ENCODE results near the gene HOXB3. TPM values are rescaled to one million over a fixed set of nuclear protein-coding genes. Genes with fewer than 3 reads are reported as not detected.
"Not testable (repeated sequence)": the region's sequence is repeated elsewhere in the genome, so short reads cannot be mapped to it uniquely, and the experiment has no call there.

The HOXB3 gene
- total and polyA plus RNA-seq, 12 donors = 2.3 to 28.8 (median 8.8) TPM

DNA sequence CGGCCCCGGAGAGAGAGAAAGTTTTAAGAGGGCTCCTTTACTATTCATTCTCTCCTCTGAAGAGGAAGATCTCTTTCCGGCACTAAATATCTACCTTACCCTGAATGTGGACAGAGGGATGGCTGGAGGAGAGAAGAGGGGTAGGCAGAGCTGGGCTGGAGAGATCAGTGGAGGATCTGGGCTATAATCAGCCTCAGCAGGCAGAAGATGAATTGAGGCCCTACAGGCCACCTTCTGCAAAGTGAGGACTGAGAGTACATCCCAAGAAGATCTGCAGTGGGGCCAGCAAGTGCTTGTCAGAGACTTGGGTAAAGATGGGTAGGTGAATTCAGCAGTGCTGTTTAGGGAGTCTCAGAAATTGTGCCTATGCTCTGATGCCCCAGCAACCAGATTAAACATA, 52.7 kb downstream of the HOXB3 start:
- intact Hi-C loops (cut with DNase I) = no loop called here
- Histone ChIP-seq H3K36me3 (replicated peaks in 1 of 2) (no peaks in the 10 kb centered on the region), H3K4me1 (replicated peaks in 1 of 2) (peaks cover 3 to 5% of the 10 kb centered on the region in 2 donors), H3K4me3 (no peak overlapping the region), H3K9me3 (replicated peaks in 1 of 3) (no peaks in the 10 kb centered on the region), H3K27ac (no peak overlapping the region), H3K27me3 (no peaks in the 10 kb centered on the region)
- no peak for TF ChIP-seq POLR2A (IDR thresholded peaks at IDR 0.05)
- TF ChIP-seq, protein P1, sequence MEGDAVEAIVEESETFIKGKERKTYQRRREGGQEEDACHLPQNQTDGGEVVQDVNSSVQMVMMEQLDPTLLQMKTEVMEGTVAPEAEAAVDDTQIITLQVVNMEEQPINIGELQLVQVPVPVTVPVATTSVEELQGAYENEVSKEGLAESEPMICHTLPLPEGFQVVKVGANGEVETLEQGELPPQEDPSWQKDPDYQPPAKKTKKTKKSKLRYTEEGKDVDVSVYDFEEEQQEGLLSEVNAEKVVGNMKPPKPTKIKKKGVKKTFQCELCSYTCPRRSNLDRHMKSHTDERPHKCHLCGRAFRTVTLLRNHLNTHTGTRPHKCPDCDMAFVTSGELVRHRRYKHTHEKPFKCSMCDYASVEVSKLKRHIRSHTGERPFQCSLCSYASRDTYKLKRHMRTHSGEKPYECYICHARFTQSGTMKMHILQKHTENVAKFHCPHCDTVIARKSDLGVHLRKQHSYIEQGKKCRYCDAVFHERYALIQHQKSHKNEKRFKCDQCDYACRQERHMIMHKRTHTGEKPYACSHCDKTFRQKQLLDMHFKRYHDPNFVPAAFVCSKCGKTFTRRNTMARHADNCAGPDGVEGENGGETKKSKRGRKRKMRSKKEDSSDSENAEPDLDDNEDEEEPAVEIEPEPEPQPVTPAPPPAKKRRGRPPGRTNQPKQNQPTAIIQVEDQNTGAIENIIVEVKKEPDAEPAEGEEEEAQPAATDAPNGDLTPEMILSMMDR (IDR thresholded peaks at IDR 0.05) = no peak
- DNase-seq = no peak
- WGBS, 4 donors = 75 to 99% (median 96%) methylated on average over 2 to 3 of the region's 3 CpGs

DNA sequence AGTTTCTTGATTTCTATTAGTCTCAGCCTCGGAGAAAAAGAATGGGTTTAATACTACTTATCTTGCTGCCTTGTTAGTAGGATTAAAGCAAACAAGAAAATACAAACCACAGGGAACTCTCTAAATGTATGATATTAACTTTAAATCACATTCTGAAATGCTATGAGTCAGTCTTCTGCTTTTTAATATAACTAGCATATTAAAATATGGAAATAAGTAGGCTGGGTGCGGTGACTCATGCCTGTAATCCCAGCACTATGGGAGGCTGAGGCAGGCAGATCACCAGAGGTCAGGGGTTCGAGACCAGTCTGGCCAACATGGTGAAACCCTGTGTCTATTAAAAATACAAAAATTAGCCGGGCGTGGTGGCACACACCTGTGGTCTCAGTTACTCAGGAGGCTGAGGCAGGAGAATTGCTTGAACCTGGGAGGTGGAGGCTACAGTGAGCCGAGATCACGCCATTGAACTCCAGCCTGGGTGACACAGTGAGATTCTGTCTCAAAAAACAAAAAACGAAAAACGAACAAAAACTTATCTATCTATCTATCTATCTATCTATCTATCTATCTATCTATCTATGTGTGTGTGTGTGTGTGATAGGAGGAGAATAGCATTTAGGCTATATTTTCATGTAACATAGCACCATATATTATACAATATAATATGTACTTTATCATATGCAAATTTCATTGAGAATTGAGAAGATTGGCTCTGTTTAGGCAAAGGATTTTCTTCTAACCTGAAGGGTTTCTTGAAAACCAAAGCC, 54.1 kb downstream of the HOXB3 start:
- intact Hi-C loops (cut with DNase I); H3K36me3 ChIP-seq (replicated peaks in 1 of 2); H3K4me1 ChIP-seq (replicated peaks in 1 of 2); H3K27ac ChIP-seq; H3K9me3 ChIP-seq (replicated peaks in 1 of 3); H3K27me3 ChIP-seq; DNase-seq; H3K4me3 ChIP-seq: not testable (repeated sequence)
- 86 to 95% (median 90%) methylated on average over 9 of the region's 9 CpGs for WGBS, 4 donors

DNA sequence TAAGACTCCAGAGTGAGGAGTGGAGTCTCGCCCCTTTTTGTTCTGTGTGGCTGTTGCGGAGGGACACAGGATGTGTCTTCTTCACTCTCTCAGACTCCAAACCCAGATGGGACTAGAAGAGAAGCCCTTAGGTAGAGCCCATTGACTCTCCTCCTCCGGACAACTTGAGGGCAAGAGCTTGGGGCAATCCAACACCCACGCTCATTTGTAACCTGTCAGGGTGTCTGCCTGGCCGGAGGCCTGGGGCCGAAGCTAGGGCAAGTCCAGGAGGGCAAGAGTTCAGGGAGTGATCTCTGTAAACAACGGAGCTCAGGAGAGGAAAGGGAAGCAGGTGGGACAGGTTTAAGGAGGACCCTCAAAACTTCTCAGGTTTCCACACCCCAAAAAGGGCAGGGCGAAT, 57.8 kb downstream of the HOXB3 start:
- H3K27ac ChIP-seq = no peak overlapping the region
- H3K9me3 ChIP-seq (replicated peaks in 1 of 3) = no peaks in the 10 kb centered on the region
- no peak for DNase-seq
- 91 to 95% (median 92%) methylated on average over 8 of the region's 8 CpGs for WGBS, 4 donors
- TF ChIP-seq, protein P1 (IDR thresholded peaks at IDR 0.05) = no peak
- TF ChIP-seq POLR2A (IDR thresholded peaks at IDR 0.05) = no peak
- no peaks in the 10 kb centered on the region for H3K36me3 ChIP-seq (replicated peaks in 1 of 2)
- no peak overlapping the region for H3K4me3 ChIP-seq
- H3K27me3 ChIP-seq = no peaks in the 10 kb centered on the region
- intact Hi-C loops (cut with DNase I) = no loop called here
- H3K4me1 ChIP-seq (replicated peaks in 1 of 2) = no peaks in the 10 kb centered on the region

DNA sequence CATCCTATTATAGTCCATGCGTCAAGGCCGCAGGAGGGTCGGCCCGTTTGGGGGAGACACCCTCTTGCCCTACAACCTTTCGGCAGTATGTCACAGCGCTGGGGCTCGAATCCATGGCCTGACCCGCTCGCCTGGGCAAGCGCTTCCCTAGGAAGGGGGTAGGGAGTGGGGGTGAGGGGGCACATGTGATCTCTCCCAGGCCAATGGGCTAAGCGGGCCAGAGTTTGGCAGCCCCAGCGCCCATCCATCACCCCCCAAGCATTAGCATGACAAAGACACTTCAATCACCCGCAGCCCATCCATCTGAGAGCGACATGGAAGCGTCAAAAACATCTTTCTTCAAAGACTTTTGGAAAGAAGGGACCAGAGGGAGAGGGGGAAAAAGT, 59.2 kb downstream of the HOXB3 start, which contains the start of gene HOXB1:
HOXB1 (minus strand) TSS at position 125 of the 386 bp plus-strand sequence; CDS start at position 18, 107 bp downstream.
- no peaks in the 10 kb centered on the region for H3K9me3 ChIP-seq (replicated peaks in 1 of 3)
- no peaks in the 10 kb centered on the region for H3K36me3 ChIP-seq (replicated peaks in 1 of 2)
- no peaks in the 10 kb centered on the region for H3K4me1 ChIP-seq (replicated peaks in 1 of 2)
- intact Hi-C loops (cut with DNase I) = no loop called here
- no peak for TF ChIP-seq POLR2A (IDR thresholded peaks at IDR 0.05)
- no peak for DNase-seq
- H3K4me3 ChIP-seq = no peak within 1 kb of the TSS
- no peaks in the 10 kb centered on the region for H3K27me3 ChIP-seq
- no peak within 1 kb of the TSS for H3K27ac ChIP-seq
- 84 to 93% (median 87%) methylated on average over 5 to 15 of the region's 15 CpGs for WGBS, 4 donors

DNA sequence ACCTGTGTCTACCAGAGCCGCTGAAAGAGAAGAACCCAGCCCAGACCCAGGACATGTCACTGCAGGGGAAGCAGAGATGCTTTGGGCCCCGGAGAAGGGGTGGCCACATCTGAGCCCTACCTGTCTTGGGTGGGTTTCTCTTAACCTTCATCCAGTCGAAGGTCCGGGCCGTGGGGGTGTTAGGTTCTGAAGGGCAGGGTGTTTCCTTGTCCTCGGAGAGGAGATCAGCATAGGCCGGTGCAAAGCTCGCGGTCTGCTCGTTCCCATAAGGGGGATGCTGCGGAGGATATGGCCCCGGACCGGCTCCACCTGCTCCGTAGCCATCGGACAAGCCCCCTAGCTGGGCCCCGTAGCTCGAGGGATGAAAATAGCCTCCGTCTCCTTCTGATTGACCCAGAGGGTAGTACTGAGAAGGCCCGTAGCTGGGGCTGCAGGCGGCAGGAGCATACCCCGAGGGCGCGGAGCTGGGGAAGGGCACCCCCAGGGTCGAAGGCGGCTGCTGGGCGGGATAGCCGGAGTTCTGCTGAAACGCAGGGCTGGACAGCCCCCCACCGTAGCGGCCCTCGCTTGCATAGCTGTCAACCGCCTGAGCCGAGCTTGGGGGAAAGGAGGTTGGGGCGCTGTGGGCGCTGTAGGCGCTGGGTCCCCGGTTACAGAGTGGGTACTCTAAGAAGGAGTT, 59.7 kb downstream of the HOXB3 start:
- intact Hi-C loops (cut with DNase I) = no loop called here
- no peak for TF ChIP-seq POLR2A (IDR thresholded peaks at IDR 0.05)
- TF ChIP-seq, protein P1 (IDR thresholded peaks at IDR 0.05) = no peak
- H3K9me3 ChIP-seq (replicated peaks in 1 of 3) = no peaks in the 10 kb centered on the region
- no peak for DNase-seq
- WGBS, 4 donors = 85 to 91% (median 88%) methylated on average over 9 to 37 of the region's 37 CpGs
- no peak overlapping the region for H3K27ac ChIP-seq
- no peaks in the 10 kb centered on the region for H3K4me1 ChIP-seq (replicated peaks in 1 of 2)
- H3K27me3 ChIP-seq = no peaks in the 10 kb centered on the region
- no peaks in the 10 kb centered on the region for H3K36me3 ChIP-seq (replicated peaks in 1 of 2)
- H3K4me3 ChIP-seq = no peak overlapping the region
